ENCODE data around the gene GRID2. TPM values are rescaled to one million over a fixed set of nuclear protein-coding genes. Genes with fewer than 3 reads are reported as not detected.

Gene GRID2
- polyA plus RNA-seq, 1 experiment: not detected

GRCh38 chr4:93029769-93030168 is 726.0 kb downstream of the GRID2 start:
- H3K4me3 ChIP-seq (ENCODE audit: low read depth, low read length): no peak overlapping the region
- no peak for TF ChIP-seq CTCF (IDR thresholded peaks at IDR 0.05; ENCODE audit: insufficient read depth, low read depth, low read length)
- H3K27me3 ChIP-seq (ENCODE audit: control insufficient read depth, insufficient read depth, low read length): no peaks in the 10 kb centered on the region
- CTCF ChIA-PET: no interaction called here
- no peak for DNase-seq (ENCODE audit: low read depth)
- no peaks in the 10 kb centered on the region for H3K36me3 ChIP-seq (ENCODE audit: control insufficient read depth, insufficient read depth, low read length)
- POLR2A ChIA-PET: no interaction called here

- Histone ChIP-seq H3K36me3 (ENCODE audit: control insufficient read depth, insufficient read depth, low read length) (no peaks in the 10 kb centered on the region), H3K4me3 (ENCODE audit: low read depth, low read length) (no peak overlapping the region), H3K27me3 (ENCODE audit: control insufficient read depth, insufficient read depth, low read length) (no peaks in the 10 kb centered on the region)
- no peak for DNase-seq (ENCODE audit: low read depth)
- POLR2A ChIA-PET: no interaction called here
- no peak for TF ChIP-seq CTCF (IDR thresholded peaks at IDR 0.05; ENCODE audit: insufficient read depth, low read depth, low read length)
- CTCF ChIA-PET: interaction anchor here (0.6 kb wide), 1 partner anchor 84 kb away, joined by 3 read pairs; no protein-coding TSS in a partner anchor
Observed at GRCh38 chr4:93030670-93031069, 726.9 kb downstream of the GRID2 start.

- CTCF ChIA-PET: no interaction called here
- DNase-seq (ENCODE audit: low read depth): no peak
Observed at GRCh38 chr4:93031431-93032098, 727.8 kb downstream of the GRID2 start.

GRCh38 chr4:93042746-93043145 is 739.0 kb downstream of the GRID2 start:
- ChIA-PET CTCF (no interaction called here), POLR2A (no interaction called here)
- TF ChIP-seq CTCF (IDR thresholded peaks at IDR 0.05; ENCODE audit: insufficient read depth, low read depth, low read length): no peak
- DNase-seq (ENCODE audit: low read depth): no peak
- H3K27me3 ChIP-seq (ENCODE audit: control insufficient read depth, insufficient read depth, low read length): no peaks in the 10 kb centered on the region
- H3K4me3 ChIP-seq (ENCODE audit: low read depth, low read length): no peak overlapping the region
- H3K36me3 ChIP-seq (ENCODE audit: control insufficient read depth, insufficient read depth, low read length): no peaks in the 10 kb centered on the region

More at GRCh38 chr4:93031431-93032098, 727.8 kb downstream of the GRID2 start:
- TF ChIP-seq CTCF (IDR thresholded peaks at IDR 0.05; ENCODE audit: insufficient read depth, low read depth, low read length): no peak
- POLR2A ChIA-PET: no interaction called here
- Histone ChIP-seq H3K36me3 (ENCODE audit: control insufficient read depth, insufficient read depth, low read length) (no peaks in the 10 kb centered on the region), H3K4me3 (ENCODE audit: low read depth, low read length) (no peak overlapping the region), H3K27me3 (ENCODE audit: control insufficient read depth, insufficient read depth, low read length) (no peaks in the 10 kb centered on the region)

- no peak for TF ChIP-seq CTCF (IDR thresholded peaks at IDR 0.05; ENCODE audit: insufficient read depth, low read depth, low read length)
- no peaks in the 10 kb centered on the region for H3K36me3 ChIP-seq (ENCODE audit: control insufficient read depth, insufficient read depth, low read length)
- no peak for DNase-seq (ENCODE audit: low read depth)
- ChIA-PET CTCF (no interaction called here), POLR2A (no interaction called here)
- no peaks in the 10 kb centered on the region for H3K27me3 ChIP-seq (ENCODE audit: control insufficient read depth, insufficient read depth, low read length)
- H3K4me3 ChIP-seq (ENCODE audit: low read depth, low read length): no peak overlapping the region
Observed at GRCh38 chr4:93053140-93053539, 749.4 kb downstream of the GRID2 start.

Data from BJ (cell line).